IMR-90 (cell line): Measurements from ENCODE around the gene LY9.

Source experiments
- BHLHE40 ChIP-seq: fragments of 150-350 bp; IDR thresholded peaks from 2 replicates; pipeline ENCODE4 v1.6.1; 2016; ENCODE audit warnings: mild to moderate bottlenecking, low read depth, low read length
- CEBPB ChIP-seq: IDR thresholded peaks from 2 replicates; pipeline ENCODE4 v1.6.1; 2012; ENCODE audit warnings: low read depth, low read length, improper control_type of control experiment
- CTCF ChIP-seq: conservative IDR thresholded peaks from 2 replicates; pipeline ENCODE4 v1.5.1; 2012; ENCODE audit warnings: mild to moderate bottlenecking, low read depth, low read length, improper control_type of control experiment
- ELK1 ChIP-seq: fragments of 150-350 bp; IDR thresholded peaks from 2 replicates; pipeline ENCODE4 v1.6.1; 2016; ENCODE audit warnings: low read depth, mild to moderate bottlenecking, low read length, moderate library complexity, borderline replicate concordance
- FOS ChIP-seq: fragments of 150-350 bp; IDR thresholded peaks from 2 replicates; pipeline ENCODE4 v1.6.1; 2016; ENCODE audit warnings: low read depth, low read length
- MAFK ChIP-seq: IDR thresholded peaks from 2 replicates; pipeline ENCODE4 v1.6.1; 2012; ENCODE audit warnings: low read depth, low read length, improper control_type of control experiment
- MXI1 ChIP-seq: IDR thresholded peaks from 2 replicates; pipeline ENCODE4 v1.6.1; 2012; ENCODE audit warnings: low read depth, mild to moderate bottlenecking, low read length, moderate library complexity, borderline replicate concordance
- NFE2L2 ChIP-seq: fragments of 150-350 bp; IDR thresholded peaks from 2 replicates; pipeline ENCODE4 v1.6.1; 2016; ENCODE audit warnings: low read depth, mild to moderate bottlenecking, low read length
- POLR2A ChIP-seq: IDR thresholded peaks from 2 replicates; pipeline ENCODE4 v1.6.1; 2012; ENCODE audit warnings: mild to moderate bottlenecking, low read depth, low read length
- RAD21 ChIP-seq: IDR thresholded peaks from 2 replicates; pipeline ENCODE4 v1.6.1; 2012; ENCODE audit warnings: low read length, improper control_type of control experiment
- RFX5 ChIP-seq: IDR thresholded peaks from 2 replicates; pipeline ENCODE4 v1.8.0; 2012; ENCODE audit warnings: low read depth, mild to moderate bottlenecking, low read length, moderate library complexity
- SMC3 ChIP-seq: fragments of 150-350 bp; IDR thresholded peaks from 2 replicates; pipeline ENCODE4 v1.6.1; 2016; ENCODE audit warnings: low read depth, mild to moderate bottlenecking, antibody characterized with exemption, low read length, moderate library complexity
- USF2 ChIP-seq: fragments of 150-350 bp; IDR thresholded peaks from 2 replicates; pipeline ENCODE4 v1.6.1; 2017; ENCODE audit warnings: mild to moderate bottlenecking, antibody characterized with exemption, low read length, low read depth

- TF ChIP-seq POLR2A, result no peak
- TF ChIP-seq MAFK, result no peak
- no peak for TF ChIP-seq CTCF
- no peak for TF ChIP-seq CEBPB
- TF ChIP-seq MXI1, result no peak
- TF ChIP-seq BHLHE40, result no peak
- TF ChIP-seq RAD21, result no peak
- no peak for TF ChIP-seq USF2
- TF ChIP-seq NFE2L2, result no peak
- no peak for TF ChIP-seq ELK1
- TF ChIP-seq SMC3, result no peak
- no peak for TF ChIP-seq FOS
- TF ChIP-seq RFX5, result no peak
Observed at GRCh38 chr1:160746836-160747500, 49.0 kb upstream of the LY9 start.
